Lower leg skin (tissue), 4 donors: ENCODE data around the gene BRD4. TPM values are rescaled to one million over a fixed set of nuclear protein-coding genes. Genes with fewer than 3 reads are reported as not detected.

Experiments
- DNase-seq, 2 donors: peaks; one replicate each; pipeline ENCODE4 v3.0.0-alpha.2; 2019; ENCODE audit warnings: low spot score in 2 of 2
- H3K4me3 ChIP-seq: fragments of 200-600 bp; sonication (generic); 2 replicates; pipeline ENCODE4 v1.5.1; 2017; ENCODE audit warnings: mild to moderate bottlenecking, low read depth; ENCODE audit not compliant: poor library complexity, severe bottlenecking
- CTCF ChIP-seq, 3 donors: fragments of 450-650 bp; IDR thresholded peaks; one replicate each; pipeline ENCODE4 v1.5.1; 2016; ENCODE audit warnings: antibody characterized with exemption in 3 of 3, mild to moderate bottlenecking in 3 of 3, moderate library complexity in 2 of 3
- POLR2A ChIP-seq, 2 donors: fragments of 450-650 bp; IDR thresholded peaks; one replicate each; pipeline ENCODE4 v1.6.1; 2016 to 2017; ENCODE audit warnings: antibody characterized with exemption in 2 of 2, mild to moderate bottlenecking in 1 of 2, moderate library complexity in 1 of 2
- WGBS, 2 donors: methylation state at CpG; one replicate each; pipeline ENCODE4 v1.1.5; 2018; 5-methylcytosine and 5-hydroxymethylcytosine counted together
- intact Hi-C: fragments of 100-400 bp; cut with DNase I; formaldehyde crosslinking; loops from one replicate; pipeline ENCODE4 v1.15.0; 2023; ENCODE audit warnings: low total_unique reads
- total RNA-seq, 4 donors: library from RNA; depleted of rRNA; stranded (reverse); fragments of >200 nt; gene quantifications; one replicate each; pipeline ENCODE4 v1.1.0, GENCODE V29; 2016

BRD4 gene
- total RNA-seq, 4 donors from 2014 or later = 34.8 to 78.6 (median 49.2) TPM

- intact Hi-C loops = no loop called here
- no peak overlapping the region for H3K4me3 ChIP-seq
- WGBS, 2 donors = 70 to 76% methylated on average over 7 of the region's 7 CpGs
- no peak for DNase-seq
- TF ChIP-seq POLR2A (IDR thresholded peaks at IDR 0.05) (no peak), CTCF (IDR thresholded peaks at IDR 0.05) (no peak)
These were observed 18.6 kb downstream of the BRD4 start for GRCh38 chr19:15313649-15314279.

DNA sequence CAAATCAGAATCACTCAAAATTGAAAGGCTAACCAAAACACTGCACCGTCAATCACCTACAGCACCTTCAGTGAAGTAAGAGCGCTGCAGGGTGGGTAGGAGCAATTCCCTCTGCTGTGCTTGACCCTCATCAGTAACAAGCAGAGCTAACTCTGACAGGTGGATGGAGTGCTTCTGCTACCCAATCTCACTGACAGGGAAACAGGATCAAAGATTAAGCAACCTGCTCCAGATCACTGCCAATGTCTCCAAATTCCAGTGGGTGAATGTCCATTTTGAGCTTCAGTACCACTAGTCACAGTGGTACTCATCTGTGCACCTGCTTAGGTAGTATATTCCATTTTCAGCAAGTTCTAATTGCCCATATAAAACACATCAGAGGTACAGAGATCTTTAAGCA is 25.2 kb downstream of the BRD4 start:
- intact Hi-C loops = no loop called here
- TF ChIP-seq CTCF (IDR thresholded peaks at IDR 0.05) (no peak), POLR2A (IDR thresholded peaks at IDR 0.05) (no peak)
- no peak for DNase-seq
- WGBS, 2 donors = 92 to 100% methylated on average over 2 of the region's 2 CpGs
- no peak overlapping the region for H3K4me3 ChIP-seq

DNA sequence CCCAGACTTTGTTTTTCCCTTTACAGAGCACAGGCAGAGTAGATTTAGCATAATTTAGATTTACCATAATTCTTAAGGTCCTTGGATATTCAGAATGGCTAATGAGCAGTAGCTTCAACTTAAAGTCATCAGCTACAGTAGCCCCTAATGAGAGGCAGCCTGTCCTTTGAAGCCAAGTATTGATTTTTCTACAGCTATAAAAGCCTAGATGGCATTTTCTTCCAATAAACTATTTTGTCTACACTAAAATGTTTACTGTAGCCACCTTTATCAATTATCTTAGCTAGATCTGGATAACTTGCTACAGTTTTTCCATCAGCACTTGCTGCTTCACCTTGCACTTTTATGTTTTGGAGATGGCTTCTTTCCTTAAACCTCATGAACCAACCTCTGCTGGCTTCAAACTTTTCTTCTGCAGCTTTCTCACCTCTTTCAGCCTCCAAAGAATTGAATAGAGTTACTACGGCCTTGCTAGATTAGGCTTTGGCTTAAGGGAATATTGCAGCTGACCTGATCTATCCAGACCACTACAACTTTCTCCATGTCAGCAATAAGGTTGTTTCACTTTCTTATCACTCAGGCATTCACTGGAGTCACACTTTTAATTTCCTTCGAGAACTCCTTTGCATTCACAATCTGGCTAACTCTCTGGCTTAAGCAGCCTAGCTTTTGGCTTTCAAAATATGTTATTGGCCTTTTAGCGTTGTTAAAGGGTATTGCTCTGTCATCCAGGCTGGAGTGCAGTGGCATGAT is 26.6 kb downstream of the BRD4 start:
- TF ChIP-seq CTCF (IDR thresholded peaks at IDR 0.05) (no peak), POLR2A (IDR thresholded peaks at IDR 0.05) (no peak)
- no peak for DNase-seq
- intact Hi-C loops = no loop called here
- 84 to 87% methylated on average over 3 of the region's 3 CpGs for WGBS, 2 donors
- no peak overlapping the region for H3K4me3 ChIP-seq

DNA sequence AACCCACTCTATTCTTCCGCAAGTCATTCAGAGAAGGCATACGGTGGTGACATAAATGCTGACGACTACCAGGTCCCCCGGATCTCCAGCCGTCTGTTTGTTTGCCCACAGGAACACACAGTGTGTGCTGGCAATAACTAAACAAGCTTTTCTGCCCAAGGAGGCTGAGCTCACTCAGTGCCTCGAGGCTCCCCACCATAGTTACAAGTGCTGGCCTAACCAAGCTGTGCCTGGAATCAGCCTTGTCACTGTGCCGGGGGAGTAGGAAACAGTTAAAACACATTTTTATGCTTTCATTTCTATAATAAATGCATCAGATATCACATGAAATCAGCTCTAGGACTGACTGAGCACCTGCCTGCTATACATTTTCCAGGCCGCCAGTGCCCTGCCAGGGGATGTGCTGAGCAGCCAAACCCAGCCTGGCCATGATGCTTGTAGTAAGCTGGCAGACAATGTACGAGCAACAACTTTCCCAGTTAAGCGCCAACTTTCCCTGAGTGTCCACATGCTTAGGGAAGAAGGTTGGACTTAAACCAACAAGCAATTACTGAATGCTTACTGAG is 28.1 kb downstream of the BRD4 start:
- TF ChIP-seq POLR2A (IDR thresholded peaks at IDR 0.05) = no peak
- TF ChIP-seq CTCF (IDR thresholded peaks at IDR 0.05) = no peak
- WGBS, 2 donors = 36 to 41% methylated on average over 10 of the region's 10 CpGs
- no peak for DNase-seq
- no peak overlapping the region for H3K4me3 ChIP-seq
- intact Hi-C loops = no loop called here

GRCh38 chr19:15303105-15303780 is 29.1 kb downstream of the BRD4 start:
- intact Hi-C loops = no loop called here
- DNase-seq = no peak
- 48 to 54% methylated on average over 7 of the region's 7 CpGs for WGBS, 2 donors
- H3K4me3 ChIP-seq = no peak overlapping the region
- TF ChIP-seq CTCF (IDR thresholded peaks at IDR 0.05) (no peak), POLR2A (IDR thresholded peaks at IDR 0.05) (no peak)
